GM18867 (cell line): ENCODE measurements around the gene MCRIP2.

Source experiments
- ATAC-seq: cut with Tn5 transposase; IDR thresholded peaks from one replicate; pipeline ENCODE4 v1.9.1; 2021; ENCODE audit warnings: mild to moderate bottlenecking, moderate library complexity; ENCODE audit not compliant: unreplicated experiment

Gene MCRIP2

DNA sequence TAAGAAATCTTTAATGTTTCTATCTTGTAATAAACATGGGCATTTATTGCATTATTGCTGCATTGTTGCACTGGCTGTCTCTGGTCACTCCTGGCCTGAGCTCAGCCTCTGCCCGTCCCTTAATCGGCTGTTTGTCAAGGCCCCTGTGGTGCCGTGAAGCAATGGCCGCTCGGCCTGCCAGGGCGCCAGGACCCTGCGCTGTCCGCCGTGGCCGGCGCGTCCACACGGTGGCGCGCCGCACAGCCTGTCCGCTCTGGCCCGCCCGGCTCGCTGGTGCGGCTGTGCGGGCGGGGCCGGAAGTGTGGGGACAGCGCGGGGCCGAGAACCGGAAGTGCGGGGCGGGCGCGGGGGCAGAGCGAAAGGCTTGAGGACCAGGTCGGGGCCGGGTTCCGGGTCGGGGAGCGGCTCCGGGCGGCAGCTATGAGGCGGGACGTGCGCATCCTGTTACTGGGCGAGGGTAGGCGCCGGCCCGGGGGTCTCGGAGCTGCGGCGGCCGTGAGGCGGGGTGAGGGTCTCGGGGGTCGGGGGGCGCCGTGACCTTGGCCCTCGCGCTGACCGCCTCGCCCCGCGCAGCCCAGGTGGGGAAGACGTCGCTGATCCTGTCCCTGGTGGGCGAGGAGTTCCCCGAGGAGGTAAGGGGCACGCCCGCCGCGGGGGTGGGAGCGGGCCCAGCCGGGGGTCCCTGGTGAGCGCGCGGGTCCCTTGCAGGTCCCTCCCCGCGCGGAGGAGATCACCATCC is 26.3 kb downstream of the MCRIP2 start, which contains the start of gene RHOT2:
TSS of gene RHOT2 (plus strand) at position 353 of the 739 bp plus-strand sequence. CDS start at position 421, 68 bp downstream.
- ATAC-seq: peak; percentile 77

DNA sequence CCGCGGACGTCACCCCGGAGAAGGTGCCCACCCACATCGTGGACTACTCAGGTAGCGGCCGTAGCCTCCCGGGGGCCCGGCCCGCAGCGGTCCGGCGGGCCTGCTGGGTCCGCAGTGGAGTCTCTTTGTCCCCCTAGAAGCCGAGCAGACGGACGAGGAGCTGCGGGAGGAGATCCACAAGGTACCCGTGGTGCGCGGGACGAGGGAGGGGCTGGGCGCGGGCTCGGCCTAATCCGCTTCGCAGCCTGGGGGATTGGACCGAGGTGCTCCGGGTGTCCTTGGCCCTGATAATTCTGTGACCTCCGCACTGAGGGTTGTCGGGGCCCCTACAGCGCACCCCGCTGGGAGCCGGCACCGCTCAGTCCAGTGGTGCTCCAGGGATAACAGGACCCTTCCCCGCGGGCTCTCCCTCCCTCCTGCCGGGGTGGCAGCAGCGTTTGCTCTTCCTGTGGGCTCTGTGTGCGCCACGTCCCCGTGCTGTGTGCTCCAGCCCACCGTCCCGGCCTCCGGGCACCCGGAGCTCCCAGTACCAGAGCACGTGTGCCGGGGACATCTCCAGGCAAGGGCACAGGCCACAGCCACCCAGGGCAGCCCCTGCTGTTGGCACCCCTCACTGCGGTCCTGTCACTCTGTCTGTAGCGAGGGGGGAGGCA is 27.0 kb downstream of the MCRIP2 start:
- ATAC-seq: no peak

DNA sequence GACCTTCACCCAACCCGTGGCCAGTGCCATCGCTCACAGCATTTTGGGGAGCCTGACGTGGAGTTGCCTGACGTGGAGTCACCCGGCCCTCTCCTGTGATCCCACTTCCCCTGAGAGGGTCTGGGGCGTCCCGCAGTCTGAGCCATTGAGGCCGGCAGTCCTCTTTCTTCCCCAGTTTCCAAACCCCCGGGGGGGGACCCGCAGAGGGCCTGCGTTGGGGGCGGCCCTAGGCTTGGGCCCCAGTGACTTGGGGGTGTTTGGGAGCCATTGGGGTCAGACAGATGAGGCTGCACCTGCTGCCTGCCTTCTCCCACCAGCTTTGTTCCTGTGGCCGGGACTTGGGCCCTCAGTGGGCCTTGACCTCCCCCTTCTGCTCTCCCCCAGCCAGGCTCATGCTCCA is 28.0 kb downstream of the MCRIP2 start:
- ATAC-seq: no peak

DNA sequence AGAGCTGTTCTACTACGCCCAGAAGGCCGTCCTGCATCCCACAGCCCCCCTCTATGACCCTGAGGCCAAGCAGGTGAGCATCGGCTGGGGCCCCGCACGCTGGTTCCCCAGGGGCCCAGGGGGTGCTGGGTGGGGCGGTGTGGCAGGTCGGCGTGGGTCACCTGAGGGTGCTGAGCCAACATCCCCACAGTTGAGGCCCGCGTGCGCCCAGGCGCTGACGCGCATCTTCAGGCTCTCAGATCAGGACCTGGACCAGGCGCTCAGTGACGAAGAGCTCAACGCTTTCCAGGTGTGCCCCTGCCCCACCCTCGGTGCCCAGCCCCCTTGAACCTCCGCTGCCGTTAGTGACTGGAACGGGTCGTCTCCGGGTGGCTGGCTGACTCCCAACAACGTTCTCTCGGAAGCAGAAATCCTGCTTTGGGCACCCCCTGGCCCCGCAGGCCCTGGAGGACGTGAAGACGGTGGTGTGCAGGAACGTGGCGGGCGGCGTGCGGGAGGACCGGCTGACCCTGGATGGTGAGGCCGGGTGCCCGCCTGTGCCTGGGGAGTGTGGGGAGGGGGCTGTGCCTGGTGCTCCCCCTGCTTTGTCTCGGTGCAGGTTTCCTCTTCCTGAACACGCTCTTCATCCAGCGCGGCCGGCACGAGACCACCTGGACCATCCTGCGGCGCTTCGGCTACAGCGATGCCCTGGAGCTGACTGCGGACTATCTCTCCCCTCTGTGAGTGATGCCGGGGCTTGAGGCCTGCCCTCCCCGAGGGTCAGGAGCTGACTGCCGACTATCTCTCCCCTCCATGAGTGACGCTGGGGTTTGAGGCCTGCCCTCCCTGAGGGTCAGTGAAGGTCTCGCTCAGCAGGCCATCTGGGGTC is 29.1 kb downstream of the MCRIP2 start:
- no peak for ATAC-seq

DNA sequence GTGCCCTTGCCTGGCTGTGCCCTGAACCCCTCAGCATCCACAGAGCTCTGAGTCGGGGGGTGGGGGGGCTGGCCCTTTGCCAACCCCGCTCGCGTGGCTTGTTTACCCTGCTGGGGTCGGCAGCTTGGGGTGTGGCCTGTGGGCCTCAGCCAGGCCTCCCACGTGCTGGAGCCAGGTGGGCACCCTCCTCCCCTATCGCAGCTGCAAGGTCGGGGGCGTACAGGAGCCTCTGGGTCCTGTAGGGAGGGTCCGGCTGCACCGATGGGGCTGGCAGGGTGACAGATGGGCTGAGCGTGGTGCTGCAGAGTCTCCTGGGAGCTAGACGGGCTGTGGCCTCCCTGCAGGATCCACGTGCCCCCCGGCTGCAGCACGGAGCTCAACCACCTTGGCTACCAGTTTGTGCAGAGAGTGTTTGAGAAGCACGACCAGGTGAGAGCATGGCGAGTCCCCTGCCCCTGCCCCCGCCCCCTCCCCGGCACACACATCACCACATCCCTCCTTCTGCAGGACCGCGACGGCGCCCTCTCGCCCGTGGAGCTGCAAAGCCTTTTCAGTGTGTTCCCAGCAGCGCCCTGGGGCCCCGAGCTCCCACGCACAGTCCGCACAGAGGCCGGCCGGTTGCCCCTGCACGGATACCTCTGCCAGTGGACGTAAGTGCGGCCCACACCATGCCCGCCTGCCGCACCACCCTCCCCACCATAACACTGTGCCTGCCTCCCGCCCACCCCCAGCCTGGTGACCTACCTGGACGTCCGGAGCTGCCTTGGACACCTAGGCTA is 29.9 kb downstream of the MCRIP2 start:
- no peak for ATAC-seq

DNA sequence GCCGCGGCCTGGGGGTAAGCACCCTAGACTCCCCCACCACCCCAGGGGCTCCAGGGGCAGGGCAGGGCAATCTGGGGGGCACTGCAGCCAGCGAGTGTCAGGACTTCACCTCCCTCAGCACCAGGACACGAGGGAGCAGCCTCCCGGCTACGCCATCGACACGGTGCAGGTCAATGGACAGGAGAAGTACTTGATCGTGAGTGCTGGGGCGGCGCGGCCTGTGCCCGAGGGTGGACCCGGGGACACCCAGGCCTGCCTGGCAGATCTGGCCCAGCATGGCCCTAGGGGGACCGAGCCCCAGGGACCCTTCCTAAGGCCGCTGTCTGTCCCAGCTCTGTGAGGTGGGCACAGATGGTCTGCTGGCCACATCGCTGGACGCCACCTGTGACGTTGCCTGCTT is 30.7 kb downstream of the MCRIP2 start:
- no peak for ATAC-seq

DNA sequence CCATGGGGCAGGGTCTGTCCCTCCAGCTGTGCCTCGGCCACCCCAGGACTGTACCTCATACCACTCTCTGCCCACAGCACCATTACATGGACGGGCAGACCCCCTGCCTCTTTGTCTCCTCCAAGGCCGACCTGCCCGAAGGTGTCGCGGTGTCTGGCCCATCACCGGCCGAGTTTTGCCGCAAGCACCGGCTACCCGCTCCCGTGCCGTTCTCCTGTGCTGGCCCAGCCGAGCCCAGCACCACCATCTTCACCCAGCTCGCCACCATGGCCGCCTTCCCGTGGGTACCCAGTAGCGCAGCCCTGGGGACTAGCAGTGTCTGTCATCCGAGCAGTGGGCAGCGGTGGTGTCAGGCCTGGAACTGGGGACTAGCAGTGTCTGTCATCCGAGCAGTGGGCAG is 31.2 kb downstream of the MCRIP2 start:
- ATAC-seq: no peak

DNA sequence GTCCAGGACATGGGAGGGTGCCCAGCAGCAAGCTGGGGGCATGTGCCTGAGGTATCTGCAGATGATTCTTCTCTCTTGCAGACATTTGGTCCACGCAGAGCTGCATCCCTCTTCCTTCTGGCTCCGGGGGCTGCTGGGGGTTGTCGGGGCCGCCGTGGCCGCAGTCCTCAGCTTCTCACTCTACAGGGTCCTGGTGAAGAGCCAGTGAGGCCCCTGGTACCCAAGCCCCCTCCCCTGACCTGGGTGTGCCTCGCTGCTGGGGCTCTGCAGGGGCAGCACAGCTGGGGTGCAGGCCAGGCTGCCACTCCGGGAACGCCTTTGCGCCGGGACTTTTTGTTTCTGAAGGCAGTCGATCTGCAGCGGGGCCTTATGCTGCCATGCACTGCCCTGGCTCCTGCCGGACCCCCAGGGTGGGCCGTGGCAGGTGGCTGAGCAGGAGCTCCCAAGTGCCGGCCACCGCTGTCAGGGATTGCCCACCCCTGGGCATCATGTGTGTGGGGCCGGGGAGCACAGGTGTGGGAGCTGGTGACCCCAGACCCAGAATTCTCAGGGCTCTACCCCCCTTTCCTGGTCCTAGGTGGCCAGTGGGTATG is 31.9 kb downstream of the MCRIP2 start:
- ATAC-seq: no peak

DNA sequence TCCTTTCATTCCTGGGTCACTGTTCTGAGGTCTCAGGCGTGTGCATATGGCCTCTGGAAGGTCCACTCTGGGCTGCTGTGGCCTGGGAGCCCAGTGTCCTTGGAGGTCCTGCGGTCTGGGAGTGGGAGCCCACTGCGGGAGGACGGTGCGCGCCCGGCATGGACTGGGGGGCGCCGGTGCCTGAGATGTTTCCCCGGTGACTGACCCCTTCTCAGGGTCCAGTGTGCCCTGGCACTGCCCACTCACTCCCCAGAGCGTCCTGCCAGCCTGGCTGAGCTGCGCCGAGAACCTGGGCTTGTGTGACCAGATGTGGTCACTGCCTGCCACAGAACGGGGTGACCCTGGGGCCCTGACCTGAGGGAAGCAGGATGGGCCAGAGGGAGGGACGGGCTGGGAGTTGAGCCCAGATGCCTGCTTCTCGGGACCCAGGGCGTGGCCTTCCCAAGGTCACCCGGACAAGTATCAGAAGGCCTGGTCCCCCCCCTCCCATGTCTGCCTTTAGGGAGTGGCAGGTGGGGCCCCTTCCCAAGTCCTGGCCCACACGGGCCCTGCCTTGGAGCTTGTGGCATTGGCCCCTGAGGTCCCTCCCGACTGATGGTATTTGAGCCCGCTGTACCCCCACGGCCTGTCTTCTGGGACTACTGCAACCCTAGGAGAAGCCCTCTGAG is 32.7 kb downstream of the MCRIP2 start:
- ATAC-seq: no peak

DNA sequence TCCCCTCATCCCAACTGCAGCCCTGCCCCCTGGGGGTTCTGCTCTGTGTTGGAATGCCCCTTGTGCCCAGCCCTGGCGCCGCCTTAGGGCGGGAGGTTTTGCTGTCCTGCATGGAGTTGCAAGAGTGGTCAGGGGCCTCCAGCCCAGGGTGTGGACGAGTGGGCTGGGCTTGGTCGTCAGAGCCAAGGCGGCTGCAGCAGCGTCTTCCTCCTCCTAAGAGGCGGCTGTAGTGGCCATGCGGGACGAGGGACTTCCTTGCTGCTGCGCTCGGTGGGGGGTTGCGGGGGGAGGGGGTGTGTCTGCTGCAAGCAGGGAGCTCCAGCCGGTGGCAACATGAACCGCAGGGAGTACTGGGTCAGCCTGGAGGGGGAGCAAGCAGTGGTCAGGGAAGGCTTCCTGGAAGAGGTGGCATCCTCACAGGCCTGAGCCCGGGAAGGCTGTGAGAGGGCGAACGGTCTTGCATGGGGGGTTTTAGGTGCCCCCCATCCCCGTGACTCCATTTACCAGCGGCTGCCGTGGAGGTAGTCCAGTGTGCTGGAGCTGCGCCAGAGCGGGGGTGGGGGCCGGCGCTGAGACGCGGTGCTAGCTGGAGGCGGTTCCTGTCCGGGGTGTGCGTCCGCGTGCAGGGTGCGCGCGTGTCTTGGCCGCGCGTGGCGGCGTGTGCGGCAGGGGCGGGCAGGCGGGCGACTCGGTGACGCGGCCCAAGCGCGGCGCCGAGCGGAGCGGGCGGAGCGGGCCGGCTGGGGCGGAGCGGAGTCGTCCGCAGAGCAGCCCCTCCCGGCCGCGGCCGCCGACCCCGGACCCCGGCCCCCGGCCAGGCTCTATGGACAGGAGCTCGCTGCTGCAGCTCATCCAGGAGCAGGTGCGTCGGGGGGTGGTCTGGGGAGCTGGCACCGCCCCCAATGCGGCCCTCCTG is 33.6 kb downstream of the MCRIP2 start, which contains the start of gene RHBDL1:
TSS of gene RHBDL1 (plus strand) at position 704 of the 916 bp plus-strand sequence. CDS start at position 824, 120 bp downstream.
- ATAC-seq: no peak

DNA sequence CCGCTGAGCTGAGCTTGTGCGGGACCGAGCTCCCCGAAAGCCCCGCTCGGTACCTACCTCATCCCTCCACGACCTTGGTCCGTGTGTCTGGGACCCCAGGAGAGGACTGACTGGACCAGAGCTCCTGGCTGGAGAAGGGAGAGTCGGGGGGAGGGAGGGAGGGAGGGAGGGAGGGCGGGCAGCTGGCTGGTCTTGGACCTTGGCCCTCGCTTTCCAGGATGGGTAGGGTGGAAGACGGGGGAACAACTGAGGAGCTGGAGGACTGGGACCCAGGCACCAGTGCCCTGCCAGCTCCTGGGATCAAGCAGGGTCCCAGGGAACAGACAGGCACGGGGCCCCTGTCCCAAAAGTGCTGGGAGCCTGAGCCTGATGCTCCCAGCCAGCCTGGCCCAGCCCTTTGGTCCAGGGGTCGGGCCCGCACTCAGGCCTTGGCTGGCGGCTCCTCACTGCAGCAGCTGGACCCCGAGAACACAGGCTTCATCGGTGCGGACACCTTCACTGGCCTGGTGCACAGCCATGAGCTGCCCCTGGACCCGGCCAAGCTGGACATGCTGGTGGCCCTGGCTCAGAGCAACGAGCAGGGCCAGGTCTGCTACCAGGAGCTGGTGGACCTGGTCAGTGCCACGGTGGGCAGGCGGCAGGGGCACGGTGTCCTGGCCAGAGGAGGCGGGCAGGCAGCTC is 34.4 kb downstream of the MCRIP2 start:
- ATAC-seq: no peak

DNA sequence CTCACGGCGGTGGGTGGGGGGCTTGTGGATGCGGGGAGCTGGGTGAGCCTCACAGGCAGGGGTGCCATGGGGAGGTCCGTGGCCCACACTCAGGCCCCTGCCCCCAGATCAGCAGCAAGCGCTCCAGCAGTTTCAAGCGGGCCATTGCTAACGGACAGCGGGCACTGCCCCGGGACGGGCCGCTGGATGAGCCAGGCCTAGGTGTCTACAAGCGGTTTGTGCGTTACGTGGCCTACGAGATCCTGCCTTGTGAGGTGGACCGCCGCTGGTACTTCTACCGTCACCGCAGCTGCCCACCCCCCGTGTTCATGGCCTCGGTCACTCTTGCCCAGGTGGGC is 34.9 kb downstream of the MCRIP2 start:
- no peak for ATAC-seq

DNA sequence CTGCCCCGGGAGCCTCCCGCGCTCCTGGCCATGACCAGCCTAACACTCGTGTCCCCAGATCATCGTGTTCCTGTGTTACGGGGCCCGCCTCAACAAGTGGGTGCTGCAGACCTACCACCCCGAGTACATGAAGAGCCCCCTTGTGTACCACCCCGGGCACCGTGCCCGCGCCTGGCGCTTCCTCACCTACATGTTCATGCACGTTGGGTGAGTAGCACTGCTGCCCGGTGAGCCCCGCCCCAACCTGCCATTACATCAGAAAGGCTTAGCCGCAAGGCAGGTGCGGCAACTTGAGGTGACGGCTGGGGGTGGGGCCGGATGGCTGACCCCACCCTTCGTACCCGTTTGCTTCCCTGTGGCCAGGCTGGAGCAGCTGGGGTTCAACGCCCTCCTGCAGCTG is 35.3 kb downstream of the MCRIP2 start:
- no peak for ATAC-seq

DNA sequence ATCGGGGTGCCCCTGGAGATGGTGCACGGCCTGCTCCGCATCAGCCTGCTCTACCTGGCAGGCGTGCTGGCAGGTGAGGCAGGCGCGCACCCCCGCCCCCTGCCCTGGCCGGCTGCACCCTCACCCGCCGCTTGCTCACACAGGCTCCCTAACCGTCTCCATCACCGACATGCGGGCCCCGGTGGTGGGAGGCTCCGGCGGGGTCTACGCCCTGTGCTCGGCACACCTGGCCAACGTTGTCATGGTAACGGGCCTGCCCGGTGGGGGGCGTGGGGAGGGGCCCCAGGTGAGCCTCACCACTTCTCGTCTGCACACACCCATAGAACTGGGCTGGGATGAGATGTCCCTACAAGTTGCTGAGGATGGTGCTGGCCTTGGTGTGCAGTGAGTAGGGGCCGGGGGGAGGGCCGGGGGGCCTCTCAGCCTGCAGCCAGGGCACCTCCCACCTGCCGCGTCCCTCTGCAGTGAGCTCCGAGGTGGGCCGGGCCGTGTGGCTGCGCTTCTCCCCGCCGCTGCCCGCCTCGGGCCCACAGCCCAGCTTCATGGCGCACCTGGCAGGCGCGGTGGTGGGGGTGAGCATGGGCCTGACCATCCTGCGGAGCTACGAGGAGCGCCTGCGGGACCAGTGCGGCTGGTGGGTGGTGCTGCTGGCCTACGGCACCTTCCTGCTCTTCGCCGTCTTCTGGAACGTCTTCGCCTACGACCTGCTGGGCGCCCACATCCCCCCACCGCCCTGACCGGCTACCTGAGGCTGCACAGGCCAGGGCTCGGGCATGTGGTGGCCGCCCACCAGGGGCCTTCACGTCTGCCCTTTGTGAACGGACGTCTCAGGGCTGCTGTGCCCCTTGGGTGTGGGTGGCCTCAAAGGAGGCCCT is 35.9 kb downstream of the MCRIP2 start:
- no peak for ATAC-seq

DNA sequence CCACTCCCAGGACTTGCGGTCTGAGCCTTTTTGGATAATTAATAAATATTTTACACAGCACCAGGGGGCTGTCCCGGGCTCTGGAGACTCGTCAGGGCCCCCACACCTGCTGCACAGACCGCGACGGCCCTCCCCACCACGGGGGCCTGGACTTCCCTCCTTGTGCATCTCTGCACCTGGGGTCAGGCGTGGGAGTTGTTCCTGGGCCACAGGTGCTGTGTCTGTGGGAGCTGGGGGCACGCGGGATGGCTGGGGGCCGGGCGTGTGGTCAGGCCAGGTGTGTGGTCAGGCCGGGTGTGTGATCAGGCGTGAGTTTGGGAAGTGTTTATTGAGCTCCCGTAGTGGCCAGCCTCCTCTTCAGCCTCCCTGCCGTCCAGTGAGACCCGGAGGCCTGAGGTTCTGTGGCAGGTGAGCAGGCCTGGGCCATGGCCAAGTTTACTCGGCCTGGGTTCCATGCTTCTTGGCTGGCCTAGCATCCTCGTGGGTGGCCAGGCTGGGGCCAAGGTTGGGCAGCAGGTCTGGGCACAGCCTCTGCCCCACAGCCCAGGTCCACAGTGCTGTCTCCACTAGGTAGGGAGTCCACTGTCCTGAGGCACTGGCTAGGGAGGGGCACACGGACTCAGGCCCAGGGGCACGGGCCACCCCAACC is 36.7 kb downstream of the MCRIP2 start:
- ATAC-seq: no peak

DNA sequence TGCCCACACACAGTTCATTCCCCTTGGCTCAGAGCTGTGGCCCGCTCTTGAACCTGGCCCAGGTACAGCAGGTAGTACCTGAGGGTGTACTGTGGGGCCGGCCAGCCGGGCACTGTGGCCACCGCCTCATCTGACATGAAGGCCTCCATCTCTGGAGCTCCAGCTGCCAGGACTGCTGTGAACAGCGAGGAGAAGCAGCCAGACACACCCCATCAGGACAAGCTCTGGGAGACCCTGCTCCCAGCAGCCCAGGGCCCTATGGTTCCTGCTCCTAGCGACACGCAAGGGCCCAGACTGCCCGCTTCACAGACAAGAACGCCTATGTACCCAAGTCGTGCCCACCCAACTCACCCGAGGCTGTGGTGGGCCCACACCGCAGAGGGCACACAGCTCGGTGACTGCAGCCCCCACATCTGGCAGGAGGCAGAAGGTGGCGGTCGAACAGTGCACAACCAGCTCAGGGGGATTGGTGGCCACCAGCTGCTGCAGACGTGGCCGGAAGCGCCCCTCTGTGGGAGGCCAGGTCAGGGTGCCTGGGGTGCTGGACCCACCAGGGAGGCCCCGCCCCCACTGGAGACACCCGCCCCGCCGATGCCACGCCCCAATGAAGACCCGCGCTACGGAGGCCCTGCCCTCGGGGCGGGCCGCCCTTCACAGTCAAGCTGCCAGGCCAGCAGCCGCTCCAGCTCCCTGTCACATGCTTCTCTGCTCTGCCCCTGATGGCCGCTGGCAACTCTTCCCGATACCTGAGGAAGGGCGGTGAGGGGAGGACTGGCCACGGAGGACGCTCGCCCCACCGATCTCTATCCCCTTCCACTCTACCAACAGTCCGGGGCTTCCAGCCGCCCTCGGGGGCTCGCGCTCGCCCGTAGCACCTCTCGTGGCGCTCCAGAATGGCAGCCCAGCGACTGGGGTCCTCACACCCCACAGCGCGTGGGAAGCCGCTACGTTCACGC is 37.5 kb downstream of the MCRIP2 start:
- ATAC-seq: no peak
